Endothelial cell of umbilical vein (primary cell): Measurements from ENCODE around the gene LGI4. TPM values are rescaled to one million over a fixed set of nuclear protein-coding genes. Genes with fewer than 3 reads are reported as not detected.

Experiments
- BruUV-seq: library from RNA; stranded (reverse); fragments of 400-500 nt; replicated peaks from 2 replicates; lab custom pipeline; 2021; lab: Mats Ljungman, UMichigan
- CTCF ChIA-PET: fragments of 300-600, 350-600 bp; sonication (Branson Sonifier 250); formaldehyde crosslinking; loops from one replicate; lab custom pipeline; 2021; ENCODE audit warnings: antibody characterized with exemption, inconsistent platforms; lab: Charles Lee
- POLR2A ChIA-PET: fragments of 300-600, 350-600 bp; sonication (Branson Sonifier 250); formaldehyde crosslinking; loops from one replicate; lab custom pipeline; 2021; ENCODE audit warnings: antibody characterized with exemption, inconsistent platforms; lab: Charles Lee
- DNase-seq: peaks from one replicate; pipeline ENCODE4 v3.0.0-alpha.2; 2011; ENCODE audit warnings: low read depth, low spot score
- FAIRE-seq: peaks from 2 replicates; lab custom pipeline; 2011; peaks lifted over from hg19 to GRCh38; lab: Jason Lieb, UNC
- H2AFZ ChIP-seq: 2 replicates; pipeline ENCODE4 v1.6.0; 2012; ENCODE audit warnings: low read depth, low read length, control low read depth, inconsistent platforms
- H3K27ac ChIP-seq: 2 replicates; pipeline ENCODE4 v1.5.1; 2011; ENCODE audit warnings: low read depth, mild to moderate bottlenecking, control low read depth, low read length, moderate library complexity; ENCODE audit not compliant: insufficient read depth
- H3K27me3 ChIP-seq, 2 experiments: 2 replicates each; pipeline versions ENCODE4 v1.6.0 to v1.6.1; 2011; ENCODE audit warnings: low read length in 2 of 2, mixed read lengths in 1 of 2; ENCODE audit not compliant: control insufficient read depth in 2 of 2, insufficient read depth in 2 of 2
- H3K36me3 ChIP-seq, 2 experiments: 2 replicates in 1 of 2; 3 replicates in 1 of 2; pipeline ENCODE4 v1.5.1; 2011; ENCODE audit warnings: low read length in 2 of 2, mild to moderate bottlenecking in 1 of 2, moderate library complexity in 1 of 2; ENCODE audit not compliant: control insufficient read depth in 2 of 2, insufficient read depth in 2 of 2; ENCODE audit errors: extremely low read depth in 1 of 2
- H3K4me1 ChIP-seq: 3 replicates; pipeline ENCODE4 v1.5.1; 2011; ENCODE audit warnings: mild to moderate bottlenecking, low read length; ENCODE audit not compliant: control insufficient read depth, insufficient read depth; ENCODE audit errors: extremely low read depth
- H3K4me2 ChIP-seq: 2 replicates; pipeline ENCODE4 v1.6.1; 2011; ENCODE audit warnings: low read length, control low read depth, mixed read lengths; ENCODE audit not compliant: insufficient read depth
- H3K4me3 ChIP-seq, 3 experiments: fragments of 200-600 bp in 1 of 3; sonication (generic), shearing (Covaris generic) in 1 of 3; replicated peaks in 1 of 3; 2 replicates each; pipeline ENCODE4 v1.5.1; 2011 to 2016; ENCODE audit warnings: control low read depth in 3 of 3, low read length in 3 of 3, mild to moderate bottlenecking in 2 of 3, inconsistent platforms in 1 of 3, low read depth in 1 of 3, moderate library complexity in 1 of 3; ENCODE audit not compliant: insufficient read depth in 1 of 3
- H3K79me2 ChIP-seq: 2 replicates; pipeline ENCODE4 v1.6.0; 2012; ENCODE audit warnings: low read length, inconsistent platforms; ENCODE audit not compliant: control insufficient read depth, insufficient read depth
- H3K9ac ChIP-seq: replicated peaks from 2 replicates; pipeline ENCODE3; 2011; ENCODE audit warnings: low read length, control low read depth; ENCODE audit not compliant: insufficient read depth; ENCODE audit errors: extremely low read depth
- H3K9me1 ChIP-seq: replicated peaks from 3 replicates; pipeline ENCODE4 v1.6.0; 2011; ENCODE audit warnings: mild to moderate bottlenecking, low read length; ENCODE audit not compliant: control insufficient read depth, insufficient read depth; ENCODE audit errors: extremely low read depth
- H3K9me3 ChIP-seq: replicated peaks from 2 replicates; pipeline ENCODE4 v1.5.1; 2012; ENCODE audit warnings: low read length, inconsistent platforms; ENCODE audit not compliant: control insufficient read depth, insufficient read depth
- H4K20me1 ChIP-seq: replicated peaks from 2 replicates; pipeline ENCODE3; 2011; ENCODE audit warnings: mild to moderate bottlenecking, low read length; ENCODE audit not compliant: control insufficient read depth, insufficient read depth; ENCODE audit errors: extremely low read depth
- CTCF ChIP-seq, 2 donors: IDR thresholded peaks; 1 replicate in 1 of 2; 2 replicates in 1 of 2; pipeline ENCODE4 v1.5.1; 2011; ENCODE audit warnings: low read length in 2 of 2, mild to moderate bottlenecking in 2 of 2, moderate library complexity in 2 of 2, control low read depth in 1 of 2, inconsistent platforms in 1 of 2, low read depth in 1 of 2; ENCODE audit not compliant: insufficient read depth in 1 of 2; ENCODE audit errors: extremely low read depth in 1 of 2
- MAX ChIP-seq: IDR thresholded peaks from 2 replicates; pipeline ENCODE4 v1.6.1; 2011; ENCODE audit not compliant: insufficient read depth, insufficient read length
- MYC ChIP-seq: IDR thresholded peaks from one replicate; pipeline ENCODE4 v1.6.1; 2011; ENCODE audit warnings: mild to moderate bottlenecking, low read depth, low read length
- POLR2A ChIP-seq: IDR thresholded peaks from 2 replicates; pipeline ENCODE4 v1.6.1; 2012; ENCODE audit warnings: low read depth, mild to moderate bottlenecking, control low read depth, low read length
- dilution Hi-C: fragments of 300-500 bp; cut with MboI; formaldehyde crosslinking; loops from one replicate; pipeline ENCODE4 v1.15.0; 2019; ENCODE audit warnings: low sequenced_read_pairs; ENCODE audit not compliant: extremely low pct_ligation_motif_present
- intact Hi-C: fragments of 100-400 bp; cut with micrococcal nuclease; formaldehyde crosslinking; loops from one replicate; pipeline ENCODE4 v1.10.0; 2022
- polyA plus RNA-seq, 4 experiments: library from polyadenylated mRNA; depleted of rRNA in 3 of 4; stranded (reverse) in 3 of 4; unstranded in 1 of 4; fragments of >200 nt; gene quantifications; 2 replicates each; pipeline versions ENCODE4 v1.2.1 to v1.2.3, GENCODE V29; 2011 to 2012; ENCODE audit warnings: missing spikeins in 1 of 4
- total RNA-seq: library from RNA; stranded (reverse); gene quantifications from 2 replicates; pipeline ENCODE4 v1.2.3, GENCODE V29; 2021

The LGI4 gene
- total and polyA plus RNA-seq, 2 donors (not counting 3 experiments of a cell fraction or from before 2014, with no cell fraction given): not detected

GRCh38 chr19:35090506-35091214, 44.2 kb downstream of the LGI4 start:
- dilution Hi-C loops: no loop called here
- no peak overlapping the region for H3K9ac ChIP-seq
- no TSS peak for BruUV-seq
- H3K4me2 ChIP-seq: no peak overlapping the region
- H3K9me1 ChIP-seq: no peaks in the 10 kb centered on the region
- DNase-seq (peak; percentile 57), FAIRE-seq (peak; percentile 67)
- peaks cover 1 to 2% of the 10 kb centered on the region in 2 experiments for H3K27me3 ChIP-seq
- intact Hi-C loops: loop anchor here (1.0 kb wide), 3 partner anchors 23 to 117 kb away; no protein-coding TSS in a partner anchor
- H3K4me1 ChIP-seq: no peaks in the 10 kb centered on the region
- ChIA-PET POLR2A (no interaction called here), CTCF (interaction anchor here (1.0 to 4.3 kb wide), 5 partner anchors 10 to 51 kb away, joined by 4 to 35 read pairs (median 9); no protein-coding TSS in a partner anchor)
- no peaks in the 10 kb centered on the region for H3K79me2 ChIP-seq
- H3K9me3 ChIP-seq: no peaks in the 10 kb centered on the region
- H4K20me1 ChIP-seq: no peaks in the 10 kb centered on the region
- H3K36me3 ChIP-seq: no peaks in the 10 kb centered on the region
- H2AFZ ChIP-seq: peak overlapping the region; percentile 54
- TF ChIP-seq CTCF (IDR thresholded peaks at IDR 0.05; ENCODE audit: extremely low read depth in 1 of 2, insufficient read depth in 1 of 2, low read depth in 1 of 2, low read length in 2 of 2) (peak; percentile 41 to 66), MAX (no peak)
- no peak overlapping the region for H3K4me3 ChIP-seq
- no peak overlapping the region for H3K27ac ChIP-seq

- TF ChIP-seq MYC (no peak), CTCF (IDR thresholded peaks at IDR 0.05; ENCODE audit: extremely low read depth in 1 of 2, insufficient read depth in 1 of 2, low read depth in 1 of 2, low read length in 2 of 2) (no peak), POLR2A (no peak)
- CTCF ChIA-PET: interaction anchor here (3.4 to 4.3 kb wide), 2 partner anchors 23 to 46 kb away, joined by 25 to 35 read pairs; no protein-coding TSS in a partner anchor
- H3K4me2 ChIP-seq: no peak overlapping the region
Measured at GRCh38 chr19:35090160-35090505, 44.7 kb downstream of the LGI4 start.

More at GRCh38 chr19:35090160-35090505, 44.7 kb downstream of the LGI4 start:
- H3K9me1 ChIP-seq: no peaks in the 10 kb centered on the region
- BruUV-seq: no TSS peak
- H3K9me3 ChIP-seq: no peaks in the 10 kb centered on the region
- no peak overlapping the region for H3K4me3 ChIP-seq
- H2AFZ ChIP-seq: no peak overlapping the region
- H3K4me1 ChIP-seq: no peaks in the 10 kb centered on the region
- H3K36me3 ChIP-seq: no peaks in the 10 kb centered on the region
- no peaks in the 10 kb centered on the region for H4K20me1 ChIP-seq
- H3K79me2 ChIP-seq: no peaks in the 10 kb centered on the region
- H3K27ac ChIP-seq: no peak overlapping the region
- POLR2A ChIA-PET: no interaction called here
- intact Hi-C loops (loop anchor here (1.0 kb wide), 3 partner anchors 23 to 117 kb away; no protein-coding TSS in a partner anchor), dilution Hi-C loops (no loop called here)
- FAIRE-seq (no peak), DNase-seq (no peak)
- no peak overlapping the region for H3K9ac ChIP-seq
- peaks cover 1 to 2% of the 10 kb centered on the region in 2 experiments for H3K27me3 ChIP-seq
